Stimulated activated CD4-positive, alpha-beta T cell treated with anti-CD3 and anti-CD28 coated beads, Interleukin-1b, Interleukin-23, amount 100 ng/mL, for 4 hours (primary cell): Measurements from ENCODE around the gene QTRT2.

Source experiments
- DNase-seq, 2 donors: peaks; one replicate each; pipeline ENCODE4 v3.0.0-alpha.2; 2020; ENCODE audit warnings: low read depth in 2 of 2

The QTRT2 gene

GRCh38 chr3:114056130-114057010, at the start of gene QTRT2, which contains the start of gene CCDC191:
TSS of gene QTRT2 (plus strand) at chr3:114056737. CDS start at chr3:114065258, 8,521 bp downstream.
TSS of gene CCDC191 (minus strand) at chr3:114056526. CDS start at chr3:114056466, 60 bp downstream.
- DNase-seq, result peak; percentile 88 to 95

DNA sequence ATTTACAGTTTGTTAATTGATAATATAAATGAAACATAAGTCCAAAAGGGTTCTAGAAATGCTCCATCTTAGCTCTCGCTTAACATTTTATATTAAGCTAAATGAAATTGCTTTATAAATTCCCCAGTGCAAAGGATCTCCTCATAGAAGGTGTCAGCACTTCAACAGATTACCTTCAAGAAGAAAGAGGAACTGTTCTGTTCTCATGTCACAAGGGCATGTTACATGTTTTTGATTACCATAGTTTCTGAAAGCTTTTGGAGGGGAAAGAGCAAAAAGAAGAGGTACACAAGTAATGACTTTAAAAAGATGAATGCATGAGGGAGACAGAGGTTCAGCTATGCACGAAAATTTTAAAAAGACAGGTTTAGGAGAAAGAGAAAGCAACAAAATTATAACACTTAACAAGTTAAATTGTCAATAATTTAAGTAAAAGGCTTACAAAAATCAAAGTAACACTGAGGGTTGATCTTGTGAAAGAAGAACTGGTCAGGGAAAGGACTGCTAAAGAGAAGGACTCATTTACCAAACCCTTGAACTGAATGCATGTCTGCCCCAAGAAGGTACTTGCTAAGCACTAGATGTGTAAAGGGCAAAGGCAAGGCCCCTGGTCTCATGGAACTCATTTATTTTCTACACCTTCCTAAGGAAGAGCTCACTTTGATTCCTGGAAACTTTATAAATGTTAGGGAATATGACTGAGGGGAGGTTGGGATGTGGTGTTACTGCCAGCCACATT, 45.3 kb upstream of the QTRT2 start:
- no peak for DNase-seq

DNA sequence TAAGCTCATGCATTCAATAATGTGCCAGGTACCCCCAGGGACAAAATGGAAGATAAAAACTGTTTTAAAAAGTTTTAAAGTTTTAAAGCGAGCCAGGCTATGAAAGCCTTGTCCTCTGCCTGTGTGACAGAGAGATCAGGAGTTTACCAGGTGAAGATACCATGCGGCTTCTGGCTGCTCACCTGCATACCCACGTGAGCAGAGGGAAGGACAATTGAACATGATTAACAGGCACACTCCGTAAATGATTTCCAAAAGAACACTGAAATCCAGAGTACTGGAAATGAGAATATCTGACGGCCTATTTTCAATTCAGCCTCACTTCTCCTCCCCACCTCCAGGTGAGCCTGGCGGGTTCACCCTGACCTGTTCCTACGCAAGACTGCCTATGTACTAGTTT, 42.3 kb upstream of the QTRT2 start:
- no peak for DNase-seq

DNA sequence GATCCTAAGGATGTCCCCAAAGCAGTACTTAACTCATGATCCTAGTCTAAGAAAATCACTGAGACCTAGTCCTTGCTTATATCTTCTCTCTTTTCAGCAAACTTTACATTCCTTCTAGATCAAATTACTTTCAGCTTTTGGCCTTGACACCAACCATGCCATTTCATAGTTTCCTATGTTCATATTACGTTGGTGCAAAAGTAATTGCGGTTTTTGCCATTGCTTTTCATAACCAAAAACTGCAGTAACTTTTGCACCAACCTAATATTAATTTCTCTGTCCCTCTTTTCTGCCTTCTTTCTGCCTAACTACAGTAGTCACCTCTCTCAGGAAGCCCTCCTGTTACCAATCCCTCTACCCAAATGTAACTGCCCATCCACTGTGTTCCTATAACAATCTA, 37.1 kb upstream of the QTRT2 start:
- DNase-seq, result no peak

DNA sequence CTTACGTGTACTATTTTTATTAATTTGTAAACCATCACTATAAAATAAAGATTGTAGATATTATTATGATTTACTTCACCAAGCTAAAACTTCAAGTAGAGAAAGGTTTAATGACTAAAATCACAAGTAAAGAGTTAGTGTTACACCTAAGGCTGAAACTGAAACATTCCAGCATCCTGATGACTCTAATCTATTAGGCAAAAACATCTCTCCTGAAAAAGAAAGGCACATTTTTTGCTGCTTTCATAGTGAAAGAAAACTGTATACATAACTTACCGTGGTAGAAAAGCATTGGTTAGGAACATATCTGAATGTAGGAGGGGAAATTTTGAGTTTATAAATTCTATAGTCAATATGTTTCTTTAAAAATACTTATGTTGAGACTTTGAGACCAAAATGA, 35.6 kb upstream of the QTRT2 start:
- no peak for DNase-seq

DNA sequence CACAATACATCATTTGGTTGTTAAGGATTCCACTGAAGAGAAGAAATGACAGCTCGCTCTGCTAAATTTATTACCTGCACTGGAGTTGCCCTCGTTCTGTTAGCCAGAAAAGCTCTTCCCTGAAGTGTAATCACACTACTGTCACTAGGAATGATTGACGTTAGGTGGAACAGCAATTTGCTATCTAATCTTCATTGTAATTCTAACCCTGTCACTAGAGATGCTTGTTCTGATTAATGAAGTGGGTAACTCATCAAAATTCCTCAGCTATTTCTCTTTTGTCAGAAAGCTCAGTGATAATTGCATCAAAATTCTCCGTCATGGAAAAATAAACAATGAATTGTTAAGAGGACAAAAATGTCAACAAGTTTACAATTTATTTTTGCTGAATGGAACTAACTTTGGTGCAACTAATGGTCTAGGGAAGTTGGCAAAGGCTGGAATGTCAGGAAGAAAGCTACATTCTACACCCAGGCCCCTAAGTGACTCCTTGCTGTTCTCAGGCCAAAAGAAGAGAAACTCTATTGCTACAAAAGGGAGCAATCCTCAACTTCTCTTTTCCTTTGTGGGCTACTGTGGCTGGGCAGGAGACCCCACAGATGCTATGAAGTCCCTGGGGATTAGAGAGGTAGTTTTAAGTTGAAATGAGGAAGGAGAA, 34.3 kb upstream of the QTRT2 start:
- DNase-seq, result no peak

GRCh38 chr3:114025451-114025850, 31.1 kb upstream of the QTRT2 start:
- no peak for DNase-seq

- DNase-seq, result no peak
Measured at GRCh38 chr3:114026331-114026730, 30.2 kb upstream of the QTRT2 start.

- DNase-seq, result no peak
Measured at GRCh38 chr3:114033721-114034120, 22.8 kb upstream of the QTRT2 start.

- DNase-seq, result no peak
Measured at GRCh38 chr3:114034211-114034610, 22.3 kb upstream of the QTRT2 start.

DNA sequence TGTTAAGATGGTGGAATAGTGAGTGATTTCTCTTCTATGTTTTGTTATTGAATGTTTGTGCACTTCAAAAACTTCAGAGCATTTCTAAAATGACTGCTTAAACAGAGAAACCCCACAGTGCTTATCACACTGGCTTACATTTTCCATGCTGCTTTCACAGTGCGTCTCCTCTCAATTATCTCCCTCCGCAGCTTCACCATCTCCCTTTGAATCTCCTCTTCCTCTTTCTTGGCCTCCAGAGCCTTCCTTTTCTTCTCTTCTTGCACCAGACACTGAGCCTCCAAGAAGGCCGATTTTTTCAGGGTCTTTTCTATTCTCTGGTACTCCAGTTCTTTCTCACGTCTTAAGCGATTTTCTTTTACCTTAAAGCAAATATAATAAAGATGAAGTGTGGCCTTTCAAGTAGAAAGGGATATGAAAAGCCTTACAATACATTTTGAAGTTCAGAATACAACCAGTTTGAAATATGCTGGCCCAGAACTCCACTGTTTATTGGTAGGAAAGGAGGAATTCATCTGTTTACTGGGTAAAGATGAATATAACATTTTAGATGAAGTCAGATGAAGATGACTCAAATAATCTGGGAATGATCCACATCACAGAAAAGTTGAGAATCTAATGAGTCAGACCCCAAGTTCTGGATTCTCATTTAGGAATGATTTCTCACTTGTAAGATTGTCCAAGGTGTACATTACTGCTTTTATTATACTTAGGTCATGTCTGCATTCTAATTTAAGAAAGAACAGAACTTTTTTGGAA, 21.6 kb upstream of the QTRT2 start:
- no peak for DNase-seq

- no peak for DNase-seq
Measured at GRCh38 chr3:114035896-114036295, 20.6 kb upstream of the QTRT2 start.

GRCh38 chr3:114043205-114043604, 13.3 kb upstream of the QTRT2 start:
- DNase-seq, result no peak

- DNase-seq, result no peak
Measured at GRCh38 chr3:114052216-114052615, 4.3 kb upstream of the QTRT2 start.

GRCh38 chr3:114057011-114057347, 442 bp downstream of the QTRT2 start:
- DNase-seq, result no peak

DNA sequence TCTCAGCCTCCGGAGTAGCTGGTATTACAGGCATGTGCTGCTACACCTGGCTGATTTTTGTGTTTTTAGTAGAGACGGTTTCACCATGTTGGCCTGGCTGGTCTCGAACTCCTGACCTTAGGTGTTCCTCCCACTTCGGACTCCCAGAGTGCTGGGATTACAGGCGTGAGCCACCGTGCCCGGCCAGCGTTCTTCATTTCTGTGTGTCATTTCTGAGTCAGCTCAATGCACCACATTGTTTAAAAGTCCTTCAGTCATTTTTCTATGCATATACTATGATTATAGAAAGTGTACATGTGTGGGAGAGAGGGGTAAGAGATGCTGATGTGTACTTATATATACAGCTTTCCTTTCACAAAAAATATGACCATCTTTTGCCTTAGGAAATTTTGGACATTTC, 2.1 kb downstream of the QTRT2 start:
- DNase-seq, result no peak

DNA sequence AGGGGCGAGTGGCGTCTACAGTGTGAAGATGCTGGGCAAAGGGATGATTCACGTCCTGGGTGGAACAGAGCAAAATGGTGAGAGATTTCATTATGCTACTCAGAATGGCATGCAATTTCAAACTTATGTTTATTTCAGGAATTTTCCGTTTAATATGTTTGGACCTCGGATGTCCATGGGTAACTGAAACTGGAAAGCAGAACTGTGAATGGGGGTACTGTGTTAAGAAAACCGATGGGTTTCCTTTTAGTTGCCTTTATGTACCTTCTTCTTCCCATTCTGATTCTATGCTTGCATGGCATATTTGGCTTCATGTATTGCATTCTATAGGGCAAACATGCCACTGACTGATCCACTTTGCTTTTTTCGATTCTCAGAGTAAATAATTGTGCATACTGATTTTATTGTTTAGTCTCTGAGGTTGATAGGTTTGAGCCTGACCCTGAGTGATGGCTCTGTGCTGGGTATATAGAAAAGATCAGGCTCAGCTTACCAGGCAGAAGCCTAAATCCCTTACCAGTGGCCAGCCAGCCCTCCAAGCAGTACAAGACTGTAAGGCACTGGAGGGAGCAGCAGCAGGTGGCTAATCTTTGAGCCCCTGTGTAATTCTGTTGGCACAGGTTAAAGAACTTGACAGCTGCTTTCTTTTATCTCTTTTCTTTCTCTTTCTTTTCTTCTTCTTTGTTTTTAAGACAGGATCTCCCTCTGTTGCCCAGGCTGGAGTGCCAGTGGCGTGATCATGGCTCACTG, 4.5 kb downstream of the QTRT2 start:
- no peak for DNase-seq

GRCh38 chr3:114067804-114068203, 11.3 kb downstream of the QTRT2 start:
- DNase-seq, result no peak

GRCh38 chr3:114068336-114068735, 11.8 kb downstream of the QTRT2 start:
- DNase-seq, result no peak

DNA sequence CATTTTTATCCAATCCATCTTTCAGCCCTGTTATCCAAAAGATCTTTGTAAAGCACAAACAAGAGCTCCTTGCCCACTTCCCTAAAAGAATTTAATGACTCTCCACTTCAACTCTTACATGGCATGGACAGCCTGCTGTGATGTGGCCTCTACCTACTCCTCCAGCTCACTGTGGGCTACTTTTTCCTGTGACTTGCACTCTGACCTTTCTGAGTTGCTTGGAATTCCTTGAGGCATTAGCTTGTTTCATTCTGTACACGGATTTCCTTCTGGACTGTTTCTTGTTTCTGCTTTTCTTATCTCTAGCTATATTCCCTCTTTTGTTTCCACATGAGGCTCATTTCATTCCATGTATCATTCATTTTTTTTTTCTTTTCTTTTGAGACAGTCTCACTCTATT, 15.2 kb downstream of the QTRT2 start:
- DNase-seq, result no peak

DNA sequence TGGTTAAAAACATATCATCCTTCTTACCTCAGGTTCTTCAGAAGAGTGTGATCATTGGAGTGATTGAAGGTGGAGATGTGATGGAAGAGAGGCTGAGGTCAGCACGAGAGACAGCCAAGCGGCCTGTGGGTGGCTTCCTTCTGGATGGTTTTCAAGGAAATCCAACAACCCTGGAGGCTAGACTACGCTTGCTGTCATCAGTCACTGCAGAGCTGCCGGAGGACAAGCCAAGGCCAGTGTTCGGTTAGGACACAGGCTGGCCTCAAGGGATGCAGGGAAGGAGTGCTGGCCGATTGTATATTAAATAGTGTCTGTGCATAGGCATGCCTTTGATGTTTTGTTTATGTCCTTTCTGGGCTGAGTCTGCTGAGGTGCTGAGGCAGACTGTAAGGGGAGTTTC, 20.2 kb downstream of the QTRT2 start:
- DNase-seq, result no peak
